ENCODE data around the gene IL5RA.

IL5RA gene, protein sequence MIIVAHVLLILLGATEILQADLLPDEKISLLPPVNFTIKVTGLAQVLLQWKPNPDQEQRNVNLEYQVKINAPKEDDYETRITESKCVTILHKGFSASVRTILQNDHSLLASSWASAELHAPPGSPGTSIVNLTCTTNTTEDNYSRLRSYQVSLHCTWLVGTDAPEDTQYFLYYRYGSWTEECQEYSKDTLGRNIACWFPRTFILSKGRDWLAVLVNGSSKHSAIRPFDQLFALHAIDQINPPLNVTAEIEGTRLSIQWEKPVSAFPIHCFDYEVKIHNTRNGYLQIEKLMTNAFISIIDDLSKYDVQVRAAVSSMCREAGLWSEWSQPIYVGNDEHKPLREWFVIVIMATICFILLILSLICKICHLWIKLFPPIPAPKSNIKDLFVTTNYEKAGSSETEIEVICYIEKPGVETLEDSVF

DNA sequence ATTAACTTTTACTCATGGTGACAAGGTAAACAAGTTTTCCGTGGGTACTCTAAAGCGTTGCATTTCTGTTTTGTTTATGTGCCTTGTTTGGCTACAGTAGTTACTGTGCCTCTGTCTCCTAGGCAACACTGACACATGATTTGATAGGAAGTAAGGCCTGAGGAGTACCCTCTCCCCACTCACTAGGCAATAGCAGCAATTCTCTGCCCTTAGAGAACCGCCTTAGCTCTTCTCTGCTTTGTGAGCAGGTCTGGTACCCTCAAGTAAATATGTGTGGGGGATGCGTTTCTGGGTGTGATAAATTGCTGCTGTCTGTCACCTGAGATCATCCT lies at the start of gene IL5RA:
Gene IL5RA, minus strand, starts transcription at position 76 of the 332 bp plus-strand sequence. CDS start 5,390 bp downstream, outside the sequence.
- no peak for DNase-seq

DNA sequence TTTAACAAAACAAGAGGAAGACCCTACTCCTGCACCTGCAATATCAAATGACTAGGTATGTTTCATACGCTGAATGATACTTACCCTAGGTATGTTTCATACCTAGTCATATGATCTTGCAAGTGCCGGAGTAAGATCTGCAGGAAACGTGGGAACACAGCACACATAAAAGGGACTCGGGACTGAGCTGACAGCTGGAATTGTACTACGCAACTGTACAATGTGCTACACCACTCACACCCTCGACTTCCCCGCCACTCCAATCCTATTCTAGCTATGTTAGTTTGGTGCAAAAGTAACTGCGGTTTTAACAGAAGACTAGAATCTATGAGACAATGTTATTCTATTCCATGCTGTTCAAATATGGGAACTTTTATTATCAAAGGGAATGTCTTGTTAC lies 47.3 kb upstream of the IL5RA start:
- no peak for DNase-seq

DNA sequence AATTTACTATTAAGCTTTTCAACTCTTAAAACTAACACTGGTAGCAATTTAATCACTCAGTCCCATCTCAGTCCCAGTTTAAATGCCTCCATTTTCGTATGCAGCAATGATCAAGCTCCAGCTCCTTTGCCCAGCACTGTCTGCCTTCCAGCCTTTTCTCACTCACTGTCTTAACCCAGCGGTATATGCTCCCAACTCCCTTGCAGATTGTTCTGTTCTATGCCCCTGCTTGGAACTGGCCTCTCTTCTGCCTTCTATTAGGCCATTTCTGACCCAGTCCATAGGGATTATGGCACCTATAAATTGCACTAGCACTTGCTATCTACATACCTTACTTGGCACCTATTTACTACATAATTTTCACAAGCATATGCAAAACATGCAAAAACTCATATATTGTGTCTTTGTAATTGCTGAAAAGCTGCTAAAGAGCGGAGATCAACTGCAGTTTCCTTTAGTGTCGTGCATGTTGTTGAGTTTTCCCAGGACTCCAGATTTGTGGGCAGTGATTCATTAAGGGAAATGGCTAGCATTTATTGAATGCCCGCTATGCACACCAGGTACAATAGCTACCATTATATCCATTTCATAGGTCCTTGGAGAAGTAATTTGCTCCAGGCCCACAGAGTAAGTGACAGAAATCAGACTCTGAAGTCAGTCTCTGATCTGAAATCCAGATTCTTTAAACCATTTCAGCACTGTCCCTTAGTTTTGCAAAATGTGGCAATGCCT lies 44.9 kb upstream of the IL5RA start:
- no peak for DNase-seq

DNA sequence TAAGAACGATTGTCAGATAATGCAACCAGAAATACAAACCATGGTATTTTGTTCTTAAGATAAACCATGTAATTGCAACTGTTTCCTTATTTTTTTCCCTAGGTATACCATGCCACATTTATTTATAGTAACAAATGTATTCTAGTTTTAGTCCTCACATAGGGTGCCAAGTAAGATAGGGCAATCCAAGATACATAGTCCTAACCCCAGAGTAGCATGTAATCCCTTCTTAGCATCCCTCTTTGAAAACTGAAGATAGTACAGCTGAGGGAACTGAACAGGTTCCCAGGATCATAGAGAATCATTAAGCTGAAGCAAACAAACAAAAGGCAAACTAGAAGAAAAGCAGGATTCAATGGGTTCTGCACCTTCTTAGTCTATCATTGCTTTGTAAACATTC lies 41.3 kb upstream of the IL5RA start:
- no peak for DNase-seq

DNA sequence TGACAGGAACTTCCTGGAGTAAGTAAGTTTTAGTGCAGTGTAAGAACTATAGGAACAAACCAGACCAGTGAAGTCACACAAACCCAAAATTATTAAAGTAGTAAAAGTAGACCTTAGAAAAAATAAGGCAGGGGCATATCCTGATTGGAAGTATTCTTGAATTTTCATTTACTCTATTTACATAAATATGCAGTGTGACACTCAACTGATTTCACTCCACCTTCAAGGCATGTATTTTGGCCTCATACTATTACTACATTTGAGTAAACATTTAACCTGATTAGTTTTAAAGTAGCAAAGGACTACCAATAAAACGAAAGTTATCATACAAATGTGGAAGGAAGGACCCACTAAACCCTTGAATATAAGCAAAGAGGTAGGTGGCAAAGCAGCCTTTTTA lies 39.4 kb upstream of the IL5RA start:
- DNase-seq, result no peak

DNA sequence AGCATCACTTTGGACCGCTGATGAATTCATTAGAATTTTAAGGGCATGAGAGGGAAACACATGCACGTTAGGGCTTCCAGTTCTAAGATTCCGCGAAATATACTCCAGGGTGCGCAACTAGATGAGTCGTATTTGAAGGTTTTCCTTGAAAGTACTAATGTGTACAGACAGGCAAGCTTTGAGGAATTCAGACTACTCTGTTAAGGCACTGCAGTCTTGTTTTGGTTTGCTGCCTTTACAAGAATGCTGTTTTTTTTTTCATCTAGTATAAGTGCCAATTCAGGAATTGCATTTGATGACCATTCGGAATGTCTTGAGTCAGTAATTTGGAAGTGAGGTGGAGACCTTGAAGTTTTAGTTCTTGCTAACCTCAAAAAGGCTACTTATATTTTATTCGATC lies 35.7 kb upstream of the IL5RA start:
- no peak for DNase-seq

DNA sequence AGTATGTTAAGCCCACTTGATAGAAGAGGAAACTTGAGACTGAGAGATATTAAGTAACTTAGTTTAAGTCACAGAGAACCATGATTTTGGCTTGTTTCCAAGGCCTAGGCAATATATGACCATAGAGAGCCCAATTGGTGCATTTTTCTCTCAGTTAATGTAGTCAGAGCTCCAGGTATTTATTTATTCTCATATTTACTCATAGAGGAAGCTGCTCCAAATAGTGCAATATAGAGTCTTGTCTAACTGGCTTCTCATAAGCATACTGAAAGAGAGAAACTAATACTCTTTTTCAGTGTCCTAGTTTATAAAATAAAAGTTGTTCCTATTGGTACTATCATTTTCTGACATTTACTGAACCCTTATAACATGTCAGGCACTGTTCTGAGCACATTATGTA lies 31.8 kb upstream of the IL5RA start:
- no peak for DNase-seq

DNA sequence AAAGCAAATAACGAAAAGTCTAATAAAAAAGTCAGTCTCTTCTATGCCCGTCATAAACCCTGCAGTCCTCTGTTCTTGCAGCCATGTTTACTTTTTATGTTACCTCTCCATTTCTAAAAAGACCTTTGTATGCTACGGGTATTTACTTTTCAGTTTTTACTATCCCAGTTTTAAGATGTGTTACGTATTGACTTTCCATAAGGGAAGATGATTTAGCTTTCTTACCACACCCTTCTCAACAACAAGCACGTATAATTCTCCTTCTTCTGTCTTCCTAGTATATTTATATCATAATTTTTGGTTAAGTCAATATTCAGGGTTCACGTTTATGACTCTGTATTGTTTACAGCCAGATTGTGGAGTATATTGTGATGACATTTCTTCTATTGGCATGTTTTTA lies 27.4 kb upstream of the IL5RA start:
- DNase-seq, result no peak

DNA sequence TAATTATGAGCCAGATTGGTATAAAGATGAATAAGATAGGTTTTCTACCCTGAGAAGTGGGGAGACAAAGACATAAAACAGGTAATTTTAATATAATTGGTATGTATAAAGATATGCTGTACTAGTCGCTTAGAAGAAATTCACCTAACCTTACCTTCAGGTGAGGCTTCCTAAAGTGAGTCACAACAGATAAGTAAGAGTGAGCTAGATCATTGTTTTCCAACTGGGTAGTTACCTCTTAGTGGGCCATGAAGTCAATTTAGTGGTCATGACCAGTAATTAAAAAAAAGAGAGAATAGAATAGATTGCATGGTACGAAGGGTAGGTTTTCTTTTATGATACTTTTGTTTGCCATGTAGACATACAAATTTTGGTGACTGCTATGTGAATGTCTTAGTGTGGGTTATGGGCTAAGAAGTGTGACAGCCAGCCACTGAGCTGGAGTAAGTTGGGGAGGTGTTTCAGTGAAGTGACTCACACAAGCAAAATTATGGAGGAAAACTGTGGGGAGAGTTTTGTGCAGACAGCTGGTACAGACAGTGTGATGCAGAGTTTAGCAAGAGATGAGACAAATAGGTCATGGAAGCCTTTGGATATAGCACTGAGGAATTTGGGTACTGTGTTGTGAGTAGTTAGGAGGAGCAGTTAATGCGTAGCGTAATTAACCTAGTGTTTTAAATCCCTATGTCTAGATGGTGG lies 24.7 kb upstream of the IL5RA start:
- no peak for DNase-seq

DNA sequence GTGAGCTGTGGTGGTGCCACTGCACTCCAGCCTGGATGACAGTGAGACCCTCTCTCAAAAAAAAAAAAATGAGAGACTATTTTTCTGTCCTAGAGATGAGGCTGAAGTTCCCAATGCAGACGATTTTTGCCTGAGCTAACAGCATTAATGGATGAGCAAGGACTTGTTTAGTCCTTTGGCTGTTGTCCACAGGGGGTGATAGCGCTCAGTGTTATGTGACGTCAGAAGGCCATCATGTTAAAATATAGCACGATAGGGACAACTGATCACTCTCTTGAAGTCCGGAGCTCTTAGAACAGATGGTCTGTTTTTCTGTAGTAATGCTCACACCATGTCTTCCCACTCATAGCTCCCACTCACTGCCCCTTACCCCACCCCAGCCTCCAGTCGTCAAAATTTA lies 23.3 kb upstream of the IL5RA start:
- peak in 1 of 2 experiments; percentile 29 for DNase-seq

DNA sequence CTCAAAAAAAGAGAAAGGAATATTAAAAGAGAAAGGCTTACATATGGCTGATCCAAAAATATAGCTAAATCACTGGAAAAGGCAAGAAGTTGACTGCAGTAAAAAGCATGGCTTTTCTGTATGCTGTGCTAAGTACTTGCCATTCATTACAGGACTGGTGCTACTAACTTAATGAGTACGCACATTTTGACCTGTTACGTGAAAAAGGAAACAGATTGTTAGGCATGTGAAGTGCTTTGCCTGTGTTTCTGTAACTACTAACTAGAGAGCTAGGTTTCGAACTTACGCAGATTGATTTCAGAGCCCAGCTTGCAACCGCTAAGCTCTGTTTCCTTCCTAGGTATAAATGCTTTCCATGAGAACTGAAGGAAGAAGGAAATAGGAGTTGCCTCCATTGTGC lies 19.4 kb upstream of the IL5RA start:
- no peak for DNase-seq

DNA sequence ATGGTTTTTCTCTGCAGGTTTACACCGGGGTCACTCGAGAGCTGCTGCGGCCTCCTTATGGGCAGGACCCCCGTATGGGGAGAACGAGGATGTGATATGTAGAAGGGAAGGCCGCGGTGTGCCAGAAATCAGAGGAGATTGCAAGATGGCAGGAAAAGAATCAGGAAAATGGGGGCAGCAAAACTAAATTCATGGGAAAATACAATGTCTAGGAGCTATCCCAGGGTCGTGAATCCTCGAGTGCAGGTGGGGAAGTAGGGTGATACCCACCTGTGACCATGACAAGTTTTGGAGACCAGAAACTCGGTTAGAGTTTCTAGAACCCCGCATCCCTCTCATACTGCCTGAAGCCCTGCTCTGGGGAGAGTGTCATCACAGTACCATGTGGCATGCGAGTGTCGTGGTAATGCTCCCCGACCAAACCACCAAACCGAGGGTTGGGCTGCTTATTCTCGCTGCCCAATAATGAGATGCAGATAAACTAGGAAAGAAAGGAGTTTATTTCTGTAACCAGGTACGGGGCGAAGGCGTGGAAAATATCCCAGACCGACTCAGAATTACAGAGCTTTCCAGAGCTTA lies 17.3 kb upstream of the IL5RA start:
- DNase-seq, result no peak

DNA sequence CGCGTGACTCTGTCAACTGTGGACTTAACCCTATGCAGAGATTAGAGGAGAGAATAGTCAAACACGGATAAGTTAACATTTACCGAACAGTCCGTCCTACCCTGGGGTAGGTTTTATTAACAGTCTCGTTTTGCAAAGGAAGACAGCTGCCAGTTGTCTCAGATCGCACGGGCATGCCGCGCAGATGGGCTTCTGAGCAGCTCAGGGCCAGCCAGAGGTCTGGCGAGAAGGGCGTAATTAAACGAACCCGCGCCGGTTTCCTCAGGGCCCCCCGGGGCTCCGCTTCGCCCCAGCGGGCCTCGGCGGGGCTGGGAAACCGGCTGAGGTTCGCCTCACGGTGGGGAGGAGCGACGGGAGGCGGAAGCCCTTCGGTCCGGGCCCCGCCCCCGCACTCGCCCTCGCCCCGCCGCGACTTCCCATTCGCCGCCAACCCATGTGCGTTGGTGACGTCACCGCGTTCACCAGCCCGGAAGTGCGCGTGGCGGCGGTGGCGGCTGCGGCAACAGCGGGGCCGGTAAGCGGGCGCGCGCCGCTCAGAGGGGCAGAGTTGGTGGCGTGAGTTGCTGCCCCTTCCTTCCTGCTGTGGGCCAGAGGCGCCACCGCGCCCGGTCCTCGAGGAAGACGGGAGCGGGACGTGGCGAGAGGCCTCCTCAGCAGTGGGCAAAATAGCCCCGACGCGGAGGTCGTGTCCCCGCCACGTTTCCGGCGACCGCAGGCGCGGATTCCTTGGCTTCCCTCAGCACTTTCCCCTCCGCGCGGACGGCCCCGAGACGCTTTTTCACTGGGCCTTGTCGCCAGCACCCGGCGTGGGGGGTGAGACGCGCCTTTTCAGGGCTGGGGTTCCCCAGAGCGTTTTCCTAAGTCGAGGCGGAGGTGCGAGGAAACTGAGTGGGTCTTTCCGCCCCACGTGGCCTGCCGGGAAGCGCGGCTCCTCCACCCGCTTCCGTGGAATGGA lies 16.6 kb upstream of the IL5RA start, which contains the start of gene TRNT1:
Gene TRNT1, plus strand, starts transcription at position 464 of the 955 bp plus-strand sequence. CDS start 2,101 bp downstream, outside the sequence.
- peak; percentile 77 to 86 for DNase-seq

DNA sequence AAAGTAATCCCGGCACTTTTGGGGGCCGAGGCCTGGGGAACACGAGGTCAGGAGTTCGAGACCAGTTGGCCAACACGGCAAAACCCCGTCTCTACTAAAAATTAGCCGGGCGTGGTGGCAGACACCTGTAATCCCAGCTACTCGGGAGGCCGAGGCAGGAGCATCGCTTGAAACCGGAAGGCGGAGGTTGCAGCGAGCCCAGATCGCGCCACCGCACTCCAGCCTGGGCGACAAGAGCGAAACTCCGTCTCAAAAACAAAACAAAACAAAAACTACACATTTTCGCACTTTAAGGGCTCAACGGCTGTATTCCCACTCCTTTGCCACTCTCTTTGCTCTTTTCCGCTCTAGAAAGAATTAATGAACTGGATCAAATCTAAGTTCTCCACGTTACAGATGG lies 15.8 kb upstream of the IL5RA start:
- no peak for DNase-seq

DNA sequence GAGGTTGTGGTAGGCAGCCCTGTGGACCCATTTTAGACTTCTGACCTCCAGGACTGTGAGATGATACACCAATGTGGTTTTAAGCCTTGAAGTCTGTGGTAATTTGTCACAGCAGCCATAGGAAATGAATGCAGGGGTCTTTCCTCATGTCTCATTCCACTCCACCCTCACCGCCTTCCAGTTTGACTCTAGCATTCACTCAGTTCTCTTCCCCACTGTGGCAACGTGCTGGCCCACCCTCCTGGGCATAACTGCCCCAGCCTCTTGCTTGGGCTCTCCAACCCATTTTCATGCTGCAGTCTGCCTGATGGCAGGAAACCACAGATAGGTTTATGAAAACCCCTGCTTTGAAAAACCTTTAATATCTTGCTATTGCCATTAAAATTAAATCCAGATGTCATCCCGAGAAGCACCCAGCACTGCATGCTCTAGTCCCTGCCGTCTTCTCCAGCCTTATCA lies 9.2 kb upstream of the IL5RA start:
- no peak for DNase-seq

DNA sequence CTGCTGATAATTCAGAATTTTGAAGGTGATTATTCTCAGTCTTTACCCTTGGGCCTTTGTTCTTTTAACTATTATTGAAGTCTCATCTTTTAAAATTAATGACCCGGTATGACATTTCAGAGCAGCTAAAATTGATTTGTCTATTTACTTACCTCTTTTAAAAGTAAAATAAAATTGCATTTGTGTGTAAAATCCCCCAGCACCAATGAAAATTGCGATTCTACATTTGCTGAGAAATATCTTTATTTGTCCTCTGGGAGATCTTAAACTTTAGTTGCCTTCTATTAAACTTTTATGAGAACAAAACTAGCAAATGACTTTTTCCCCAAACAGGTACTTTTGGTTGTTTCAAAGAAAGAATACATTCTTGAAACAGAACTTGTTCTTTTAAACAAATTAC lies 7.5 kb upstream of the IL5RA start:
- no peak for DNase-seq

DNA sequence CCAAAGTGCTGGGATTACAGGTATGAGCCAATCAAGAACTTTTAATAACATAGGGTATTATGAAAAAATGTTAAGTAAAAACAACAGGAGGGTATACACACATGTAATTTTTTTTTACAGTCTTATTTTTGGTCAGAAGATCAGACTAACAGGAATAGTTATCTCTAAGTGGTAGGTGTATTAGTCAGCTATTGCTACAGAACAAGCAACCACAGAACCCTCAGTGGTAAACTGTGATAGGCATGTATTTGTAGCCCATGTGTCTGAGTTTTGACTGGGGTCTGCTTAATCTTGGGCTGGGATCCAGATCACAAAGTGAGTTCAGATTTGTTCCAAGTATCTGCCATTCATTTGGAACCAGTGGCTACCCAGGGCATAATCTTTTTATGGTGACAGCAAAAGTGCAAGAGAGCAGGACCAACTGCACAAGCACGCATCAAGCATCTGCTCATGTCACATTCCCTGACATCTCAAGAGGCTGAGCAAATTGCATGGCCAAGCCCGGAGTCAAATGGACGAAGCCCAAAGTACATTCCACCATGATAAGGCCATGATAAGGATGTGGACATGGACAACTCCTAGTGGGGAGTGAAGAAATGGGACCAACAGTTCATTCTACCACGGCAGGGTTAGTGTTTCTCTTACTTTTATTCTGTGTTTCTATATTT lies 3.0 kb upstream of the IL5RA start:
- no peak for DNase-seq

DNA sequence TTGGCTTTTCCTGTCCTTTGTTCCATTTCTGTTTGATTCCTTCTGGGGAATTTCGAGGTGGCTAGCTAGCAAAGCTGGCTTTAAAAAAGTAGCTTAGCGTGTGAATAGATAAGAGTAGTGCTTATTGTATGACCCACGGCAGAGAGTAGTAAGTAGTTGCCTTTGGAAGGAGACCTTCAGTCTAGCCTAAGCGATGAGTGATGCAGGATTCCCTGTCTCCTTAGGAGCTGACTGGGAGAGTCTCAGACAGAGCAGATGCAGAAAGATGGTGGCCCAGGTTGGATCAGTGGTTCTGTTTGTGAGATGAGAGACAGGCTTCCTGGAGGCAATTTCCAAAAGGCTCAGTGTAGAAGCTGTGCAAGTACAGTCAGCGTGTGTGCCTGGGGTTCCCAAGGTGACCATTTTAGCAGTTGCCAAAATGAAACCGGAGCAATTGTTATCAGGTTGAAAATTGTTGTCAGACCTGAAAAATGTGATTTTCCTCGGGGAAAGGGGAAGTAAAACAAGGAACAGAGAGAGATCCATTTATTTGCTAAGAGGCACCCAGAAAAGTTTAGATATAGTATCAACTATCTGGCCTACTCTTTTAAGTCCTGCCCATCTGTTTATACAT lies 681 bp upstream of the IL5RA start:
- no peak for DNase-seq

DNA sequence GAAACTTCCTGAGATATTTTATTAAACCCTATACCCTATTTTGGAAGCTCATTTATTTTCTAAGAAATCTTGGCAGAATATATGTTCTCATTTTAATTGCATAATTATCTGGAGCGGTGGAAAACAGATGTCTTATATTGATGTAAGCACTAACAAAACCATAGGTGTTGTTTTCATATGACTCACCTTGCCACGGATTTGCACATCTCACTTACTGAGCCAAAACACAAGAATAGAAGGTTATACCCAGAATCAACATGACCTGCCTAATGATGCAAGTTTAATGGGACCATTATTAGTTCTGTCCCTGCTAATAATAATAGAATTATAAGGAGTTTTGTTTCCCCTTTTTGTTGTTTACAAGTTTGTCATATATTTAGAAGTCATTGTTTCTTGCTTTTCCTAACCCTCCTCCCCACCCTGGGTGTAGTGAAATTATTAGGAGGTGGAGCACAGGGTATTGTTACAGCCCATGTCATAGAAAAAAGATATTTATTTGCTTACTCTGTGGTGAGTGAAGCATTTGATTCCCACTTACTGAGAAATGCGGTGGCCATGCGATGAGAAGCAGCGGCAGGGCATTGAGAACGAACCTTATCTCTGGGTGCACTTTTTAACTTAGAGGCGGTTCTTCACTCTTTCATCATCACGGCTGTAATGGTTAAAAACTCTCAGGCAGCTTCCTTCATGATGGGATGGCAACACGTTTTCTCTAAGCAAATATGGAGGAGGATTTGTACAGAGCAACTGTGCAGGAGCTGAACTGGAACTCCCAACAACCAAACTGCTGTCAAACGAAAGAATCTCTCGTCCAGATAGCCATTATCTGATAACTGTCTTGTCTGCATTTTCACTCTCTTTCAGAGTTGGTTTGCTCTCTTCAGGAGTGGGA lies 521 bp downstream of the IL5RA start:
- no peak for DNase-seq

DNA sequence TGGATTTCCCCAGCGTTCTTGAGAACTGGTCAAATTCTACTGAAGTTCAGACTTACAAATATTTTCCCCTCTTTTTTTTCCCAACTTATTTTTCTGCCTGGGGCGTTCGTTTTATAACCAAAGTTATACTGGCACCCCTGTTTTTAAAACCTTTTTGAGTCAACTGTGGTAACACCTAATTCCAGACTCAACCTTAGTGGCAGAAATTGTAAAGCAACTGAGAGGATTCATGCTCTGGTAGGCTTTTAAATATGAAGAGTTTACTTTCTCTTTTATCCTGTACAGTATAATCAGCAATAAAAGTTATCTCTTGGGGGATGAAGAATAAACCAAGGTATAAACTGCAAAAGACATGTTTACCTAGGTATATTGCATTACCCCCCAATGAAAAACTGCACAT lies 2.3 kb downstream of the IL5RA start:
- no peak for DNase-seq
